Liver (tissue), 9 donors: ENCODE measurements around the gene AEBP1. TPM values are rescaled to one million over a fixed set of nuclear protein-coding genes. Genes with fewer than 3 reads are reported as not detected.

Experiments used
- DNase-seq: peaks from one replicate; pipeline ENCODE4 v3.0.0-alpha.2; 2017; ENCODE audit warnings: low spot score
- H3K27ac ChIP-seq, 2 donors: one replicate each; pipeline ENCODE4 v1.7.0; 2013; ENCODE audit warnings: inconsistent platforms in 2 of 2, low read length in 2 of 2, control low read depth in 1 of 2, low read depth in 1 of 2, mild to moderate bottlenecking in 1 of 2
- H3K27me3 ChIP-seq, 4 donors: one replicate each; pipeline versions ENCODE4 v1.6.1 to v1.7.0; 2013; ENCODE audit warnings: low read length in 3 of 4, inconsistent platforms in 1 of 4, mild to moderate bottlenecking in 1 of 4, moderate library complexity in 1 of 4; ENCODE audit not compliant: control insufficient read depth in 4 of 4, insufficient read depth in 4 of 4
- H3K36me3 ChIP-seq, 4 donors: one replicate each; pipeline versions ENCODE4 v1.6.1 to v1.7.0; 2013; ENCODE audit warnings: low read length in 3 of 4, mild to moderate bottlenecking in 3 of 4, low read depth in 1 of 4, moderate library complexity in 1 of 4; ENCODE audit not compliant: control insufficient read depth in 4 of 4, insufficient read depth in 3 of 4
- H3K4me1 ChIP-seq, 4 donors: one replicate each; pipeline versions ENCODE4 v1.6.1 to v1.7.0; 2013; ENCODE audit warnings: low read length in 3 of 4, mild to moderate bottlenecking in 3 of 4, moderate library complexity in 1 of 4; ENCODE audit not compliant: control insufficient read depth in 4 of 4, insufficient read depth in 4 of 4
- H3K4me3 ChIP-seq, 3 donors: one replicate each; pipeline versions ENCODE4 v1.6.1 to v1.7.0; 2013; ENCODE audit warnings: low read length in 3 of 3, control low read depth in 1 of 3, low read depth in 1 of 3, mild to moderate bottlenecking in 1 of 3
- H3K9ac ChIP-seq, 2 donors: one replicate each; pipeline ENCODE4 v1.7.0; 2013; ENCODE audit warnings: low read length in 2 of 2, mild to moderate bottlenecking in 2 of 2, moderate library complexity in 2 of 2, control low read depth in 1 of 2, low read depth in 1 of 2
- H3K9me3 ChIP-seq, 4 donors: one replicate each; pipeline versions ENCODE4 v1.6.1 to v1.7.0; 2013; ENCODE audit warnings: low read length in 3 of 4; ENCODE audit not compliant: control insufficient read depth in 4 of 4
- EGR1 ChIP-seq, 2 donors: IDR thresholded peaks; 2 replicates each; pipeline ENCODE4 v1.6.1; 2016 to 2018; ENCODE audit warnings: antibody characterized with exemption in 2 of 2, low read depth in 2 of 2
- FOXA1 ChIP-seq: IDR thresholded peaks from 2 replicates; pipeline ENCODE4 v1.6.1; 2016; ENCODE audit warnings: antibody characterized with exemption
- FOXA2 ChIP-seq: IDR thresholded peaks from 2 replicates; pipeline ENCODE4 v1.6.1; 2016; ENCODE audit warnings: antibody characterized with exemption
- GABPA ChIP-seq, 2 donors: IDR thresholded peaks in 1 of 2; conservative IDR thresholded peaks in 1 of 2; 2 replicates each; pipeline ENCODE4 v1.6.1; 2016; ENCODE audit warnings: antibody characterized with exemption in 2 of 2, mild to moderate bottlenecking in 1 of 2, moderate library complexity in 1 of 2
- HNF4A ChIP-seq, 2 donors: conservative IDR thresholded peaks; 2 replicates each; pipeline ENCODE4 v1.6.1; 2016; ENCODE audit warnings: antibody characterized with exemption in 2 of 2, mild to moderate bottlenecking in 2 of 2
- HNF4G ChIP-seq: IDR thresholded peaks from 2 replicates; pipeline ENCODE4 v1.6.1; 2016; ENCODE audit warnings: antibody characterized with exemption
- JUND ChIP-seq, 2 donors: IDR thresholded peaks; 2 replicates each; pipeline ENCODE4 v1.6.1; 2016; ENCODE audit warnings: antibody characterized with exemption in 2 of 2
- RAD21 ChIP-seq, 2 donors: IDR thresholded peaks; 2 replicates each; pipeline ENCODE4 v1.6.1; 2016; ENCODE audit warnings: antibody characterized with exemption in 2 of 2, mild to moderate bottlenecking in 2 of 2
- RXRA ChIP-seq, 2 donors: IDR thresholded peaks; 2 replicates each; pipeline ENCODE4 v1.6.1; 2017 to 2018; ENCODE audit warnings: antibody characterized with exemption in 2 of 2, mild to moderate bottlenecking in 1 of 2
- TAF1 ChIP-seq: conservative IDR thresholded peaks from 2 replicates; pipeline ENCODE4 v1.6.1; 2016; ENCODE audit warnings: antibody characterized with exemption, mild to moderate bottlenecking
- YY1 ChIP-seq: IDR thresholded peaks from 2 replicates; pipeline ENCODE4 v1.6.1; 2016; ENCODE audit warnings: antibody characterized with exemption, mild to moderate bottlenecking
- WGBS: extraction: QIAGEN DNeasy Blood & Tissue Kit; methylation state at CpG from one replicate; pipeline ENCODE4 v1.1.7; 2013; 5-methylcytosine and 5-hydroxymethylcytosine counted together
- polyA plus RNA-seq, 2 donors: library from polyadenylated mRNA; stranded (reverse) in 1 of 2; unstranded in 1 of 2; fragments of 200-250 nt in 1 of 2; fragments of >200 nt in 1 of 2; fragmentation: Nextera tagmentation in 1 of 2; extraction: Ambion mirVana in 1 of 2; gene quantifications; one replicate each; pipeline versions ENCODE4 v1.2.1 to v1.2.3, GENCODE V29; 2013 to 2015
- total RNA-seq, 2 donors: library from RNA; depleted of rRNA; stranded (reverse); fragments of >200 nt; gene quantifications; one replicate each; pipeline ENCODE4 v1.2.3, GENCODE V29; 2014
- TF ChIP-seq, protein P1 (sequence below): fragments of 150-350 bp; IDR thresholded peaks from 2 replicates; pipeline ENCODE4 v1.5.1; 2017; ENCODE audit warnings: improper control_type of control experiment, low read depth, low read length; ENCODE audit not compliant: missing input control
- TF ChIP-seq, protein P2 (sequence below): IDR thresholded peaks from 2 replicates; pipeline ENCODE4 v1.6.1; 2016; ENCODE audit warnings: antibody characterized with exemption, mild to moderate bottlenecking
- TF ChIP-seq, protein P3 (sequence below): IDR thresholded peaks from 2 replicates; pipeline ENCODE4 v1.6.1; 2016; ENCODE audit warnings: antibody characterized with exemption
- TF ChIP-seq, protein P4 (sequence below): IDR thresholded peaks from 2 replicates; pipeline ENCODE4 v1.6.1; 2016; ENCODE audit warnings: antibody characterized with exemption
- TF ChIP-seq, protein P5 (sequence below): IDR thresholded peaks from 2 replicates; pipeline ENCODE4 v1.6.1; 2016; ENCODE audit warnings: antibody characterized with exemption
- donor health status: healthy.
- donor health status: healthy.
- donor health status: healthy.
- donor health status: healthy.
- donor health status: healthy.

Gene AEBP1
- total and polyA plus RNA-seq, 4 donors = 3.4 to 13.3 (median 7.7) TPM

DNA sequence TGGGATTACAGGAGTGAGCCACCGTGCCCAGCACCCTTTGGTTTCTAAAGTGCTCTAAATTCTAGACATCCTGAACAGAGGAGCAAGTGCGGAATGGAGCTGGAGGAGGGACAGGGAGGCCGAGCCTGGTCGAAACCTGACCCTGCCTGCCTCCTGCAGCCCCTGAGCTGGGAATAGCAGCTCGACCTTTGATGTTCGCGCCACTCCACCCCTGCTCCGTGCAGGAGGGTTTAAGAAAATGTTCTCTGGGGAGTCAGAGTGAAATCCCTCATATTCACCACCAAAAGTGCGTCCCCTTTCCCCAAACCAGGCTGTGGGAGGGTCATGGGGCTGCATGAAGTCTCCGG lies 40.6 kb upstream of the AEBP1 start (continued):
- TF ChIP-seq, protein P1, sequence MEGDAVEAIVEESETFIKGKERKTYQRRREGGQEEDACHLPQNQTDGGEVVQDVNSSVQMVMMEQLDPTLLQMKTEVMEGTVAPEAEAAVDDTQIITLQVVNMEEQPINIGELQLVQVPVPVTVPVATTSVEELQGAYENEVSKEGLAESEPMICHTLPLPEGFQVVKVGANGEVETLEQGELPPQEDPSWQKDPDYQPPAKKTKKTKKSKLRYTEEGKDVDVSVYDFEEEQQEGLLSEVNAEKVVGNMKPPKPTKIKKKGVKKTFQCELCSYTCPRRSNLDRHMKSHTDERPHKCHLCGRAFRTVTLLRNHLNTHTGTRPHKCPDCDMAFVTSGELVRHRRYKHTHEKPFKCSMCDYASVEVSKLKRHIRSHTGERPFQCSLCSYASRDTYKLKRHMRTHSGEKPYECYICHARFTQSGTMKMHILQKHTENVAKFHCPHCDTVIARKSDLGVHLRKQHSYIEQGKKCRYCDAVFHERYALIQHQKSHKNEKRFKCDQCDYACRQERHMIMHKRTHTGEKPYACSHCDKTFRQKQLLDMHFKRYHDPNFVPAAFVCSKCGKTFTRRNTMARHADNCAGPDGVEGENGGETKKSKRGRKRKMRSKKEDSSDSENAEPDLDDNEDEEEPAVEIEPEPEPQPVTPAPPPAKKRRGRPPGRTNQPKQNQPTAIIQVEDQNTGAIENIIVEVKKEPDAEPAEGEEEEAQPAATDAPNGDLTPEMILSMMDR = no peak
- TF ChIP-seq FOXA2 (no peak), TAF1 (no peak), HNF4A (conservative IDR thresholded peaks at IDR 0.05) (no peak), JUND (IDR thresholded peaks at IDR 0.05) (no peak), HNF4G (no peak), YY1 (no peak)

DNA sequence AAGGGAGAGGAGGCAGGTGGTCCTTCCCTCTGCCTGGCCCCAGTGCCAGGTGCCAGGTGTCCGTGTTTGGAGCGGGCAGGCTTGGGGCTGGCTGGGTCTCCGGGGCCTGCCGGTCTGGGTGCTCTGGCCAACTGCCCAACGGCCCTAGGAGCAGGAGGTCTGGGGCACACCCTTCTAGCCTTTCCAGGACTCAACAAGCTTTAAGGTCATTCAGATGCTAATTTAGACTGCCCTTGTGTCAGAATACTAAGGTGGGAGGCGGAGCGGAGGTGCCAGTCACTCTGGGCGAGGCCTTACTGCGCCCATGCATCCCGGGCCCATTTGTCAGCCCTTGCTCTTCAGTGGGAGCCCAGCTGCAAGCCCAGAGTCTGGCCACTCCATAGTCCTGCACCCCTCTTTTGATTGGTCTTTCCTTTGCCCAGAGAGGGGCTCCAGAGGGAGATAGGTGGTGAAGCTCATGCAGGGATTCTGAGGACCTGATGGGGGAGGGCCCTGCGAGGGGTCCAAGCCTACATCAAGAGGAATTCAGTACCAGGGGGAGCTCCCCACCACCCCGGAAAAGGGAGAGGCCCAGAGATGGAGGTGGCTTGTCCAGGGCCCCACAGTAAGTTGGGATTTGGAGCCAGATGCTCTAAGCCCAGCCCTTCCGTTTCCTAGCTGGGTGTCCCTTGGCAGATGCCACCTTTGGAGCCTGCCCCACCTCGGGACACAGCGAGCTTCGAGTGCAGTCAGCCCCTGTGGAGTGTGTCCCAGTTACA lies 40.1 kb upstream of the AEBP1 start:
- no peak overlapping the region for H3K4me3 ChIP-seq
- TF ChIP-seq GABPA (IDR thresholded peaks at IDR 0.05 in 1 of 2, conservative IDR thresholded peaks at IDR 0.05 in 1 of 2) = no peak
- TF ChIP-seq YY1 = no peak
- TF ChIP-seq, protein P2, sequence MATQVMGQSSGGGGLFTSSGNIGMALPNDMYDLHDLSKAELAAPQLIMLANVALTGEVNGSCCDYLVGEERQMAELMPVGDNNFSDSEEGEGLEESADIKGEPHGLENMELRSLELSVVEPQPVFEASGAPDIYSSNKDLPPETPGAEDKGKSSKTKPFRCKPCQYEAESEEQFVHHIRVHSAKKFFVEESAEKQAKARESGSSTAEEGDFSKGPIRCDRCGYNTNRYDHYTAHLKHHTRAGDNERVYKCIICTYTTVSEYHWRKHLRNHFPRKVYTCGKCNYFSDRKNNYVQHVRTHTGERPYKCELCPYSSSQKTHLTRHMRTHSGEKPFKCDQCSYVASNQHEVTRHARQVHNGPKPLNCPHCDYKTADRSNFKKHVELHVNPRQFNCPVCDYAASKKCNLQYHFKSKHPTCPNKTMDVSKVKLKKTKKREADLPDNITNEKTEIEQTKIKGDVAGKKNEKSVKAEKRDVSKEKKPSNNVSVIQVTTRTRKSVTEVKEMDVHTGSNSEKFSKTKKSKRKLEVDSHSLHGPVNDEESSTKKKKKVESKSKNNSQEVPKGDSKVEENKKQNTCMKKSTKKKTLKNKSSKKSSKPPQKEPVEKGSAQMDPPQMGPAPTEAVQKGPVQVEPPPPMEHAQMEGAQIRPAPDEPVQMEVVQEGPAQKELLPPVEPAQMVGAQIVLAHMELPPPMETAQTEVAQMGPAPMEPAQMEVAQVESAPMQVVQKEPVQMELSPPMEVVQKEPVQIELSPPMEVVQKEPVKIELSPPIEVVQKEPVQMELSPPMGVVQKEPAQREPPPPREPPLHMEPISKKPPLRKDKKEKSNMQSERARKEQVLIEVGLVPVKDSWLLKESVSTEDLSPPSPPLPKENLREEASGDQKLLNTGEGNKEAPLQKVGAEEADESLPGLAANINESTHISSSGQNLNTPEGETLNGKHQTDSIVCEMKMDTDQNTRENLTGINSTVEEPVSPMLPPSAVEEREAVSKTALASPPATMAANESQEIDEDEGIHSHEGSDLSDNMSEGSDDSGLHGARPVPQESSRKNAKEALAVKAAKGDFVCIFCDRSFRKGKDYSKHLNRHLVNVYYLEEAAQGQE = no peak
- DNase-seq = no peak
- no peak overlapping the region for H3K27ac ChIP-seq
- no peaks in the 10 kb centered on the region for H3K9me3 ChIP-seq
- peaks cover 10 to 28% (median 20%) of the 10 kb centered on the region in 4 donors for H3K4me1 ChIP-seq
- WGBS = 59% methylated on average over 16 of the region's 16 CpGs
- H3K9ac ChIP-seq = no peak overlapping the region
- no peaks in the 10 kb centered on the region for H3K27me3 ChIP-seq
- peaks cover under 1 to 24% (median 12%) of the 10 kb centered on the region in 4 donors for H3K36me3 ChIP-seq

DNA sequence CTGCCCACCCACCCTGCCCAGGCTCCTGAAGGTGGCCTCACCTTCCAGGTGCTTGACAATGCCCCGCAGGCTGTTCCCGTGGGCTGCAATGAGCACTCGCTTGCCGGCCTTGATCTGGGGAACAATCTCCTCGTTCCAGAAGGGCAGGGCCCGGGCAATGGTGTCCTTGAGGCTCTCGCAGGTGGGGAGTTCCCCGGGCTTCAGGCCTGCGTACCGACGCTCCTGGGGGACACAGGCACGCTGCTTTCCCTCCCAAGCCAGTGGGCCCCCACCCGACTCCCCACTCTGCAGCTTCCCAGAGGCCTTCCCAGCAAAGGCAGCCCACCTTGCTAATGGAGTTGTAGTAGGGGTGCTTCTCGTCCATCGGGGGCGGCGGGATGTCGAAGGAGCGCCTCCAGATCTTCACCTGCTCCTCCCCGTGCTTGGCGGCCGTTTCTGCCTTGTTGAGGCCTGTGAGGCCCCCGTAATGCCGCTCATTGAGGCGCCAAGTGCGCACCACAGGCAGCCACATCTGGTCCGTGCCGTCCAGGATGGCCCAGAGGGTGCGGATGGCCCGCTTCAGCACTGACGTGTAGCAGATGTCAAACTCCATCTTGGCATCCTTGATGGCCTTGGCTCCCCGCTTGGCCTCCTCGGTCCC lies 39.2 kb upstream of the AEBP1 start:
- 45% methylated on average over 33 of the region's 33 CpGs for WGBS
- Histone ChIP-seq H3K36me3 (peaks cover 0 to 16% (median 8%) of the 10 kb centered on the region in 4 donors), H3K4me3 (no peak overlapping the region), H3K27ac (no peak overlapping the region), H3K27me3 (no peaks in the 10 kb centered on the region), H3K9ac (no peak overlapping the region), H3K9me3 (no peaks in the 10 kb centered on the region), H3K4me1 (peaks cover 10 to 28% (median 20%) of the 10 kb centered on the region in 4 donors)
- no peak for DNase-seq
- TF ChIP-seq, protein P2 = no peak
- TF ChIP-seq, protein P3, sequence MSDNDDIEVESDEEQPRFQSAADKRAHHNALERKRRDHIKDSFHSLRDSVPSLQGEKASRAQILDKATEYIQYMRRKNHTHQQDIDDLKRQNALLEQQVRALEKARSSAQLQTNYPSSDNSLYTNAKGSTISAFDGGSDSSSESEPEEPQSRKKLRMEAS = no peak
- no peak for TF ChIP-seq FOXA2
- no peak for TF ChIP-seq JUND (IDR thresholded peaks at IDR 0.05)
- no peak for TF ChIP-seq HNF4G
- no peak for TF ChIP-seq FOXA1
- no peak for TF ChIP-seq RXRA (IDR thresholded peaks at IDR 0.05)
- no peak for TF ChIP-seq RAD21 (IDR thresholded peaks at IDR 0.05)
- TF ChIP-seq, protein P4, sequence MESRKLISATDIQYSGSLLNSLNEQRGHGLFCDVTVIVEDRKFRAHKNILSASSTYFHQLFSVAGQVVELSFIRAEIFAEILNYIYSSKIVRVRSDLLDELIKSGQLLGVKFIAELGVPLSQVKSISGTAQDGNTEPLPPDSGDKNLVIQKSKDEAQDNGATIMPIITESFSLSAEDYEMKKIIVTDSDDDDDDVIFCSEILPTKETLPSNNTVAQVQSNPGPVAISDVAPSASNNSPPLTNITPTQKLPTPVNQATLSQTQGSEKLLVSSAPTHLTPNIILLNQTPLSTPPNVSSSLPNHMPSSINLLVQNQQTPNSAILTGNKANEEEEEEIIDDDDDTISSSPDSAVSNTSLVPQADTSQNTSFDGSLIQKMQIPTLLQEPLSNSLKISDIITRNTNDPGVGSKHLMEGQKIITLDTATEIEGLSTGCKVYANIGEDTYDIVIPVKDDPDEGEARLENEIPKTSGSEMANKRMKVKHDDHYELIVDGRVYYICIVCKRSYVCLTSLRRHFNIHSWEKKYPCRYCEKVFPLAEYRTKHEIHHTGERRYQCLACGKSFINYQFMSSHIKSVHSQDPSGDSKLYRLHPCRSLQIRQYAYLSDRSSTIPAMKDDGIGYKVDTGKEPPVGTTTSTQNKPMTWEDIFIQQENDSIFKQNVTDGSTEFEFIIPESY = no peak
- no peak for TF ChIP-seq EGR1 (IDR thresholded peaks at IDR 0.05; ENCODE audit: low read depth in 2 of 2)
- TF ChIP-seq TAF1 = no peak
- TF ChIP-seq, protein P5, sequence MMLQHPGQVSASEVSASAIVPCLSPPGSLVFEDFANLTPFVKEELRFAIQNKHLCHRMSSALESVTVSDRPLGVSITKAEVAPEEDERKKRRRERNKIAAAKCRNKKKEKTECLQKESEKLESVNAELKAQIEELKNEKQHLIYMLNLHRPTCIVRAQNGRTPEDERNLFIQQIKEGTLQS = no peak
